Gastroesophageal sphincter (tissue), 3 donors: ENCODE results near the gene CHSY1.

Source experiments
- CTCF ChIP-seq, 4 experiments: fragments of 200-600 bp in 2 of 4; fragments of 450-650 bp in 2 of 4; sonication (generic) in 1 of 4; IDR thresholded peaks; one replicate each; pipeline ENCODE4 v1.5.1; 2017 to 2019; ENCODE audit warnings: antibody characterized with exemption in 4 of 4, mild to moderate bottlenecking in 2 of 4, moderate library complexity in 2 of 4
- POLR2AphosphoS5 ChIP-seq: sonication (generic); formaldehyde crosslinking; IDR thresholded peaks from one replicate; pipeline ENCODE4 v1.6.1; 2017; ENCODE audit warnings: antibody characterized with exemption

DNA sequence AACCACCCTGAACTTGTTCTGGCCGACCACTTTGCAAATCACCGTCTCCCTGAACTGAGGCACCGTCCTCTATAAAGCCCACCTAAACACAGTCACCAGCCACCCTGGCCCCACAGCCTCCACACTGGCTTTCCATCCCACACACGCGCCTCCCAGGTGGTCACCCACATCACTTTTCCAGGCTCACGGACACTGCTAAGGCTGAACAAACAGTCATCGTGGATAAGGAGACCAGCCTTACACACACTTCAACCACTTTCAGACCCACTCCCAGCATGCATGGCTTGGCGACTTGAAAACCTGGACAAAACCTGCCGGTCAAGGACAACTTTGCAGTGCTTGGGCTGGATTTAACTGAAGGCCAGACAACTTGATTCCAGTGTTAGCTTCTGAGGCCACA, 8.4 kb downstream of the CHSY1 start:
- TF ChIP-seq CTCF (IDR thresholded peaks at IDR 0.05), result no peak
- no peak for TF ChIP-seq POLR2AphosphoS5
